ENCODE results near the gene RBM4. TPM values are rescaled to one million over a fixed set of nuclear protein-coding genes. Genes with fewer than 3 reads are reported as not detected.

Gene RBM4
- total and polyA plus RNA-seq, 9 of the 15 experiments (the other 6 are each of a cell fraction or from before 2014, with no cell fraction given) = 81.6 to 233 (median 122) TPM

- in situ Hi-C loops (cut with MboI) (no loop called here), intact Hi-C loops (cut with micrococcal nuclease) (no loop called here)
- FAIRE-seq (no peak), DNase-seq (ENCODE audit: extremely low read depth in 1 of 4, low spot score in 3 of 4) (no peak), ATAC-seq (no peak)
- H4K20me1 ChIP-seq (replicated peaks; ENCODE audit: control insufficient read depth, insufficient read depth, low read length) = peaks cover 78% of the 10 kb centered on the region
- no peaks in the 10 kb centered on the region for H3K9me3 ChIP-seq (replicated peaks; ENCODE audit: control insufficient read depth, insufficient read depth, low read depth, low read length)
- CTCF ChIA-PET (ENCODE audit: low intra/inter-chr PET ratio) = no interaction called here
- no peak for TF ChIP-seq ZNF518B (CRISPR knock-in tag; IDR thresholded peaks at IDR 0.05)
- TF ChIP-seq ZC3H11A (IDR thresholded peaks at IDR 0.05; ENCODE audit: low read depth, low read length) = no peak
- no peak for TF ChIP-seq CREB3L1 (IDR thresholded peaks at IDR 0.05; ENCODE audit: borderline replicate concordance, low read depth)
- TF ChIP-seq NR0B1 (IDR thresholded peaks at IDR 0.05; ENCODE audit: partially characterized antibody) = no peak
- no peak overlapping the region for H3K27ac ChIP-seq (ENCODE audit: extremely low read depth, low read depth, low read length)
- no TSS peak for BruUV-seq (replicated peaks)
- POLR2A ChIA-PET = interaction anchor here (0.6 to 26.4 kb wide), 4 partner anchors 9 to 20 kb away, joined by 3 to 387 read pairs (median 72); partner anchors contain the start of gene RBM14
- H2AFZ ChIP-seq (ENCODE audit: low read depth, low read length) = no peak overlapping the region
- WGBS (ENCODE audit: insufficient coverage, low coverage, missing lambda C conversion rate) = 49% methylated on average over 3 of the region's 3 CpGs
- H3K27me3 ChIP-seq (ENCODE audit: control insufficient read depth in 2 of 2, insufficient read depth in 2 of 2, low read length in 2 of 2) = no peaks in the 10 kb centered on the region
- H3K9me1 ChIP-seq (ENCODE audit: control insufficient read depth, insufficient read depth, low read length) = peaks cover 6% of the 10 kb centered on the region
- H3K4me1 ChIP-seq (replicated peaks in 1 of 2; ENCODE audit: control insufficient read depth in 2 of 2, insufficient read depth in 2 of 2, low read length in 2 of 2) = peaks cover 24% of the 10 kb centered on the region in 2 experiments
- peak overlapping the region in 1 of 2 experiments; percentile 96; a peak in 1 of 4 replicates for H3K9ac ChIP-seq (ENCODE audit: insufficient read depth in 1 of 2, low read depth in 2 of 2, low read length in 2 of 2)
- peak overlapping the region; percentile 20 for H3K4me2 ChIP-seq (ENCODE audit: insufficient read depth, low read length)
- peaks cover 98% of the 10 kb centered on the region for H3K79me2 ChIP-seq (ENCODE audit: control insufficient read depth, insufficient read depth, low read length)
- H3K4me3 ChIP-seq = peak overlapping the region; percentile 73; the same call in 1 of the 2 replicates
- peaks cover 80% of the 10 kb centered on the region for H3K36me3 ChIP-seq (ENCODE audit: control insufficient read depth, insufficient read depth, low read length)
These were observed 3.3 kb downstream of the RBM4 start for GRCh38 chr11:66641834-66642233.
